IPS DF 4.7 (cell line): ENCODE data around the gene SLC7A11.
"Not testable (repeated sequence)": the region's sequence is repeated elsewhere in the genome, so short reads cannot be mapped to it uniquely, and the experiment has no call there.

Experiments
- DNase-seq: peaks from one replicate; pipeline ENCODE4 v3.0.0-alpha.2; 2013; ENCODE audit warnings: low spot score; ENCODE audit errors: extremely low read depth

SLC7A11 gene

DNA sequence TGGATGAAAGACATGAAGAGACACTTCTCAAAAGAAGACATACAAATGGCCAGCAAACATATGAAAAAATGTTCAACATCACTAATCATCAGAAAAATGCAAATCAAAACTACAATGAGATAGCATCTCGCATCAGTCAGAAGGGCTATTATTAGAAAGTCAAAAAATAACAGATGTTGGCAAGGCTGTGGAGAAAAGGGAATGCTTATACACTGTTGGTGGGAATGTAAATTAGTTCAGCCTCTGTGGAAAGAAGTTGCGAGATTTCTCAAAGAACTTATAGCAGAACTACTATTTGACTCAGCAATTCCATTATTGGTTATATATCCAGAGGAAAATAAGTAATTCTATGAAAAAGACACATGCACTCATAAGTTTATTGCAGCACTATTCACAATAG, 31.6 kb downstream of the SLC7A11 start:
- not testable (repeated sequence) for DNase-seq

DNA sequence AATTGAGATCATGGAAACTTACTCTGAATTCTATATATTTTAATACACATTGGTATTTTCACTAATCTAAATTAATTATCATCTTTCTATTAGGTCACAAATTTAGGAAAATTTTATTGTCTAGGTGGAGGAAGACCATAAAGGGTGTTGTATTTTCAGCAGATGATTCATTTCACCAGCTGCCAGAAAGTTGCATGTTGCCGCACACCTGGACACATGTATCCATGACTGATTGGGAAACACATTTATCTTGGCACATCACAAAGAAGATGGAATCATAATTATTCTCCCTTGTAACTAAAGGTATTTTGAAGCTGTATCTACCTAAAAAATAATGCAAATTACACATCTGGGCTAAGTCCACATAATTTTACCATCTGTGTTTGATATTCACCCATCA, 33.1 kb downstream of the SLC7A11 start:
- DNase-seq, result no peak

DNA sequence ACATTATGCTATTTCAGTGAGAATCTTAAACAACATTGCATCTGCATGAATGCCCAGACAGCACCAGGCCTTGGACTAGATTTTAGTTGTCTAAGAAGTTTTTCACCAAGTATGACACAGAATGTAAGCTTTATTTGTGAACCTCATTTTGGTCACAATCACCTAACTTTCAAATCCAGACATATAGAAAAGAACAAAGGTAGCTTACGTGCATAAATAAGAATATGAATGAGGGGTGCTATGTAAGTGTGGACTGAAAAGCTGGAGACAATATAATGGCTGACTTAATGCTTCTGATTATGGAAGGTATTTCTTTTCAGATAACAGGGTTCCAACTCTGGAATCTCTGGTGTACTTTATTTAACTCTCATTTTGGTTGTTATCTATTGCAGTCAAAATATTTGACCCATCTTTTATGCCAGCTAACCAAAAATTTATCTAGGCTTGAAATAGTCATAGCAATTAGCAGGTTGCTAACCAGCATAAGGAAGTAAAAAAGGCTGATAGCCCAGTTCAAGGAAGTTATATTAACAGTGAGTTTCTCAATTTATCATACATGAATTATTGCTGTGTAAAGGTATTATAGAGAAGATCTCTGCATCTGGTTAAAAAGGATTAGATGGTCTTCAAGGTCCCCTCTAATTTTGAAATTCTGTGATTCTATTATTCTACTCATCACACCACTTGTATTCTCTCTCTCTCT, 36.5 kb downstream of the SLC7A11 start:
- no peak for DNase-seq

DNA sequence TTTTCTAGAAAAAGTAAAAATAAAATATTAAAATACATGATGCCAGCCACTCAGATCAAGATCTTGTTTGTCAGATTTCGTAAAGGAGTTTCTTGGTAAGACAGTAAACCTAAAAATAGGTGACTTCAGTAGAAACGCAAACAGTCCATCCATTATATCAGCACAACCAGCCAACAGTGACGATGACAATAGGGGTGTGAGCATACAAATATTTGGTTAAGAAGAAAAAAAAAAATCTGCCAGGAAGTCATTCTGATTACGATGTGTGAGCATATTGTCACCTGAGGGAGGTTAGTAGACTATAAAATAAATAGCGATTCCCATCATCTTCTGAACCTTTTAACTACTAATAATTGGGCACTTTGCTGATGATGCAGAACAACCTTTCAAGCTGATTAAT, 37.6 kb downstream of the SLC7A11 start:
- no peak for DNase-seq

DNA sequence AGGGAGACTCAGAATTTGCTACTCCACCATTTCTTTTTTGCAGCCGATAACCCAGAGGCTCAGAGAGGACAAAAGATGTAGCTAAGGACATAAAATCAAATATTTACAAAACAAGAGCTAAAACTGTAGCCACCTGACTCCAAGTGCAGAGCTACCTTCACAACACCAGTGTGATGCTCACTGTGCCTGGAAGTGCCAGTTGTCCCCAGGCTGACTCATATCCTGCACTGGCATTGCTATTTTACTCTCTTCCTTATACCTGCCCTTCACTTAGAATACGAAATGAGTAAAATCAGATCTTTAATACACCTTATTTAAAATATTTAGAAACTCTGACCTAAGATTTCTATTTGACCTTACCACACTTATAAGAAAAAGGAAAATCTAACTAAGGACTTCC, 39.5 kb downstream of the SLC7A11 start:
- no peak for DNase-seq

DNA sequence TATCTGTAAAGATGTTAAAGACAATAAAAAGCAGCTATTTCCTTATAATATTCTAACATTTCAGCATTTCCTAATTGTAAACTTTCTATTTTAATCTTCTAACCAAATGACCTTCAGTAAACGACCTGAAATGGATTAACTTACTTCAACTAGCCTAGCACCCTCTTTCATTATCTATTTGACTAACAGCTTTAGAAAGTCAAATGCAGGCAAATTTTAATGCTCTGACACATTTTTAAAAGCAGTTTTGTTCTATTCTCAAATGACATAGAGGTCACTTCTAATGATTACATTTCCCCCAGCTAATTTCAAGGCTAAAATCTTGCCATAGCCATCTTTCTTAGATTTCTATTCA, 41.9 kb downstream of the SLC7A11 start:
- DNase-seq, result no peak

DNA sequence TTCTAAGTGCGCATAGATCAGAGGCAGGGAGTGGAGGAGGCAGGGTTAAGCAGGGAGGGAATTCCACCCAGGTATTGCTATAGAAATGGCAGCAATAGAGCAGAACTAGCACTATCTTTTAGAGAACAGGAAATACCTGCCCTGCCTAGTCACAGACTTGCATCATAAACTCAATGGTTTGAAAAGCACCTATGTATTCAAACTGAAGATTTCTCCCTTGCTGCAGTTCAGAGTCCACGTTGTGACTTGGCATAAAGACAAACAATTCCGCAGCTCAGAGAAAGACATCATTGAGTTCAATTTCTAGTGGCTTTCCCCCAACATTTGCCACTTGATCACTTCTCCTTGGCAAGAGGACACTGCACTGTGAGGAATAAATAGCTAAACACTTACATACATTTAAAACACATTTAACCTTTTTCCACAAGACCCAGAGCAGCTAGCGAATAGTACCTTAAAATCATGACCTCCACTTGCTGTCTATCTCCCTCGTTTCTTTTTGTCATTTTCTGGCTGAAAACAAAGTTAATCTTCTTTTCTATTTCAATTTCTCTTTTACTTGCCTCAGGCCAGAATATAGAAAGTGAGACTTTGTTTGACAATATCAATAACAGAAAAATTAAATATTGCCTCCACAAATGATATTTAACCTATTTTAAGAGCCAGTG, 42.4 kb downstream of the SLC7A11 start:
- DNase-seq, result no peak

DNA sequence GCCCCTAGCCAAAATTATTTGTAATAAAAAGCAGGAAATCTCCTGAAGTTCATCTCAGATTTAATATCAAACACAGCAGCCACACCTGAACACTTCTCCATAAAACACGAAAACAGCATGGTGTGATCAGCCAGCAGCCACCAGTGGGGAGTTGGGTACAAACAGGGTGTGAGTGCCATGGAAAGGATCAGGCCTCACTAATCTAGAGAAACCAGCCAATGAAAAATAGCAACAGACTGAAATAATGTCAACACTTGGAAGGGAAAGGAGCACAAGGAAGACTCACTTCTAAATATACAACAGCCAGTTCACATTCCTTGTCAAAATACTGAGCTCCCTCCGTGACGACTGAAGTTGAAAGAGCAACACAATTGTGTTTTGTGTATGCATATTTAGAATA, 46.0 kb downstream of the SLC7A11 start:
- DNase-seq, result no peak

DNA sequence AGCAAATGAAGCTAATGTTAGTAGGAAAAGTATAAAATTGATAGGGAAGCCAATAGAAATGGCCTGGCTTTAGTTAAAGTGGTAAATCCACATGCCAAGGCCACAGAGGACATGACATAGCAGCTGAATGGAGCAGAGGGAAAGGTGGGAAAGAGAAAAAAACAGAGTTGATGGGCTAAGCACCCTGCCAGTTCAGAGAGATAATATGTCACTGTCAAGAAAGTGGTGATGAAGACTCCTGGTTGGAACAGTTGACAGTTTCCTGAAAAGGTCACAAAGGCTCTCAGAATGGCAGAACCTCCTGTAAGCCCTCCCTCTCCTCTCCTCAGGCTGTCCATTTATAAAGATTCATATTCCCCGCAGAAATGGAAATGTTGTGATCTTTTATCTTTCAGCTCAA, 48.2 kb downstream of the SLC7A11 start:
- no peak for DNase-seq

DNA sequence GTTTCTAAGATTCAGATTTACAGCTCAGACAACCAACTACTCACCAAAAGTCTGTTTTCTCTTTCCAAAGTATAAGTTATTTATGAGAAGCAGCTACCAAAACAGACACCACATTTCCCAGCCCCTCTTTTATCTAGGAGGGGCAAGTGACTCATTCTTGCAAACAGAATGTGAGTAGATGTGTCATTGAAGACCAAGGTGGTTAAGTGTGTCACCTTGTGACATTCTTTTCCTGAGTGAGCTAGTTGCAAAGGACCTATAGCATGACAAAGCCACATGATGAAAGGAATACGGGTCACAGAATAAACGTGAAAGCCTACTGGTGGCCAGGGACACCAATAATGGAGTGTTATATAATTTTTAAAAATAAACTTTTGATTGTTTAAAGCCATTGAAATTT, 50.0 kb downstream of the SLC7A11 start:
- DNase-seq, result no peak

DNA sequence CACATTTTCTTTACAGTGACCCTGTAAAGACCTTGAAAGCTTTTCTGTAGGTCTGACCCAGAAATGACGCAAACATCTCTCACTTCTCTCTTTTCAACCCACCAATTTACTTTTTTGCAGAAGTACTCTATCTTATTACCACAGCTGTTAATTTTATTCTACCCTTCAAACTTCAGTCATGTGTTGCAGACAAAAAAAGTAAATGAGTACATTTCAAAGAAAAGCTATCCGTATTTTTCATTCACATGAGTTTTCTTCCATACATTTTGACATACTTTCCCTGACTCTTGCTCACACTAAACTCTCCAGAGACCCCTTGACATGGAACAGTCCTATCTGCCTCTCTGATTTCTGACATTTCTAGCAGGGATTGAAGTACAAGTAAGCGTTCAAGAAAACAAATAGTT, 51.7 kb downstream of the SLC7A11 start:
- DNase-seq, result no peak

DNA sequence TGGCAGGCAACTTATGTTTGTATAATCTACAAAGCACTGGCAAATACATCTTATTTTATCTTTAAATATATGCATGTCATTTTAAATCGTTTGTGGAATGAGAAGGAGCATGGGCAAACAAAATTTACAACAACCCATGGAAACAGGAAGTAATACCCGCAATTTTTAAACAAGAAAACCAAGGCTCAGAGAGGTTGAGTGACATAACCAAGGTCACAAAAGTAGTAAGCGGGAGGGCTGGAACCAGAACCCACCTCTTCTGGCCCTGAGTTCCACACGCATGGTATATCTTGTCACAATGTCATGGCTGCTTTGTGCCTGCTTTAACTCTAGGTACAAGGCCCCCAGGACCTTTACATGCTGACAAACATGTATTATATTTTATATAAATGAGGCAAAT, 52.9 kb downstream of the SLC7A11 start:
- DNase-seq, result no peak

DNA sequence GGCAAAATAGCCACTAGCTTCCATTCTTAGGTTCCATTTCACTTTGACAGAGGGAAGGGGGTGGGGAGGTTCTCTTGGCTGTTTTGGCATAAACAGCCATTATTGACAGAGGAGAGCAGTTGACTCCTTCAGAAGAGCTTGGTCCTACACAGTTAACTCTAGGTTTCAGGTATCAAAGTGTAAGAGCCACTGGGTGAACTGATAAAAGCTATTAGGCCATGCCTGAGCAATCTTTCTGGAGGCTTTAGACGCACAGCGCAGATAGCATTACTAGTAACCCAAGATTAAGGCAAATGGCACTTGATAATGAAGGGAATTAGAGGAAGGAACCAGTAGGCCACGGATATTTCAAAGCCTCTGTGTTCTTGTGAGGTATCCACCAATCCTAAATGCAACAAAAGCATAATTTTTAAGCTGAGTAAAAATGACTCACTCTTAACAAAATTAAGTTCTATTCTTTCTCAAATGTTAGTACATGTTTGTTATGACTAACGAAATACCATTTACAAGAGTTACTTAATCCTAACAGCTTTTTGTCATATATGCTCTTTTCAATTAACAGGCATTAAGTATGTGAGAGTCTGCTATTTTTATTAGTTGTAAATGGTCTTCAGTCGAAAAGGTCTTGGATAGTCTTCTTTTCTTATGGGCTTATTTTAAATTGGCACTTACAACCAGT, 53.6 kb downstream of the SLC7A11 start:
- DNase-seq, result no peak

DNA sequence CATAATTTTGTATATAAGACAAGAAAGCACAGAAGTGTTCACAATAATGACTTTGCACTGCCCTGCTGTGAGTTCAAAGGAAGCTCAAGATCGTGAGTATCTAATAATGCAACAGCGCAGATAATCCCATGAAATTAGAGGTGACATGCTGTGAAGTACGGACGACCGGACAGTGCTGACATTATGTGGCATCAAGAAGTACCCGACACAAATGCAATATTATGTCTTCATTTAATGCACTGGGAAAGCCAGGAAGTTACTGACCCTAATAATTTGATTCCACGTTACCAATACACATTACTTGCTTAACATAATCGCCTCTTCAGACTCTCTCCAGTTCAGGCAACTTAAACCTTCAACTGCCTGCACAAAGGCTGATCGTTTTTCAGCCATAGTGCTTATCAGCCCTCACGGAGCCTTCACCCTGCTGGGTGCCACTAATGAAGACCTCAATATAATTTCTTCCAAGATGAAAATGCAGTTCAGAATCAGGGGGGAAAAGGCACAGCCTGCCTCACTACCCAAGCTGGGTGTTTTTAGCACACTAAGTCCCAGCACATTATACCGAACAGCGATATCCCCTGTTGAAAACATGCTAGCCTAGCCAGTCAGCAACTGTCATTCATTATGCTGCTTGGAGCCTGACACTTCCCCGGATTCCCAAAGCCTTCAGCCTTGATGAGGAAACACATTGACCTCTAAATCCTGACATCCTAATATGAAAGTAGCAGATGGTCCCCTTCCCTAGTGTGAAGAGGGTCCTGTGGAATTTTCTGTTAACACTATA, 56.1 kb downstream of the SLC7A11 start:
- no peak for DNase-seq

DNA sequence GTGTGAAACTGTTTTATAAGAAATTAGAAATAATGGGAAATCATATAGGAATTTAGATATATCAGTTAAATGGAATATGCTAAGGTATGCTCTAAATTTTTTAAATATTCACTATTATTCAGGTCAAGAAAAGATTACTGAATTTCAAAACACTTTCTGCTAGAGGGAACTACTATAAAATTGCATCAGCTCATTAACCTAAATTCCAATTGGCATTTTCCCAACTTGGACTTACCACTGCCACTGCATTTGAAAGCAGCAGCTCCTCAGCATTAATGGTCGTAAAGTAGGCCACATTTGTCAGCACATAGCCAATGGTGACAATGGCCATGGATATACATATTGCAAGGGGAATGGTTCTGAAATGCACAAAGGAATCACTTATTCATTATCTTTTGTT, 57.3 kb downstream of the SLC7A11 start:
- DNase-seq, result no peak

DNA sequence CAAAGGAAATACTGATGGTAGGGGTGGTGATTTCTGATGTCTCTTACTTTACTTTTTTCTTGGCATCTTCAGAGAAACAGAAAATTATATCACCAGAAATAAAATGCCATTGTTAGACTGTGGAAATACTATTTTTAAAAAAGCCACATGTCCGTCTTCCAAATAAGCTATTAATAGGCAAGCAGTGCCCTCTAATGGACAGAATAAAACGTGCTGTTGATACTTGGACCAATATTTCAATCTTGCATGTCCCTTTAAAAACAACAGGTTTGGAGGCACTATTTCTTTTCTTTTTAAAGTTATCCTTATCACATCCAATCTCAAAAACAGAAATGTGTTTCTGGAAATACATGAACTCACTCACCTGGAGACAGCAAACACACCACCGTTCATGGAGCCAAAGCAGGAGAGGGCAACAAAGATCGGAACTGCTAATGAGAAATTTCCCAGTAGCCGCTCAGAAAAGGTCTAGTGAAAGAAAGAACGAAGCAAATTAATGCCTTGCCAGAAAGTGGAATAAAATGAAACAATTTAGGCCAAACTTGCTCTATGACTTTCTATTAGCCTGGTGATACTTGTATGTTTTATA, 59.2 kb downstream of the SLC7A11 start:
- DNase-seq, result no peak

DNA sequence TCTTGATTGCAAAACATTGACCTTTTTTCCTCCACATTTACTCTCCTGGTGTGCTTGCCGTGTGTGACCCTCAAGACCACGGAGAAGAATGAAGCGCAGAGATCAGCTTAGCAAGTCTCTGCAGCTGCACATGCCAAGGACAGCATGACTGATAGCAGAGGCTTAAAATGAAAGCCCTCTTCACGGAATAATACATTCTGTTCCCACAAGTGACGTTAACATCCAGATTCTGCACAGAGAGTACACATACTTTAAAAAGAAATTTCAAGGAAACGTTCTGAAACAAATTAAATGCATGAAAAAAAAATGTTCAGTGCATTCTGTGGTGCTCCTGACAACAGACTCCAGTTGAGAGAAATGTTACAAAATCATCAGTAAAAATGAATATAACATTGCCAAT, 60.9 kb downstream of the SLC7A11 start:
- no peak for DNase-seq

DNA sequence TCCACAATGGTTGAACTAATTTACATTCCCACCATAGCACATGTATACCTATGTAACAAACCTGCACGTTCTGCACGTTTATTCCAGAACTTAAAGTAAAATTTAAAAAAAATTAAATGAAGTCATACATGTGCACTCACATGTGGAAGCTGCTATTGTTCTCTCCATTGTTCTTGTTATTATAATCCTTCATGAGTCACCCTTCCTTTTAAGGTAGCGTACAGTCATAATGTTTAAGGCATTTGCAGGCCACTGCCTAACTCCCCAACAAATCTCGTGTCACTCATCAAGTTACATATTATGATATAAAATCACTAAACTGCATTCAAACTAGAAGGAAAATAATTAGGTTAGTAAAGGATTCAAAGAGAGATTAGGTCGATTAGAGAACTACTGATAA, 63.6 kb downstream of the SLC7A11 start:
- DNase-seq, result no peak

DNA sequence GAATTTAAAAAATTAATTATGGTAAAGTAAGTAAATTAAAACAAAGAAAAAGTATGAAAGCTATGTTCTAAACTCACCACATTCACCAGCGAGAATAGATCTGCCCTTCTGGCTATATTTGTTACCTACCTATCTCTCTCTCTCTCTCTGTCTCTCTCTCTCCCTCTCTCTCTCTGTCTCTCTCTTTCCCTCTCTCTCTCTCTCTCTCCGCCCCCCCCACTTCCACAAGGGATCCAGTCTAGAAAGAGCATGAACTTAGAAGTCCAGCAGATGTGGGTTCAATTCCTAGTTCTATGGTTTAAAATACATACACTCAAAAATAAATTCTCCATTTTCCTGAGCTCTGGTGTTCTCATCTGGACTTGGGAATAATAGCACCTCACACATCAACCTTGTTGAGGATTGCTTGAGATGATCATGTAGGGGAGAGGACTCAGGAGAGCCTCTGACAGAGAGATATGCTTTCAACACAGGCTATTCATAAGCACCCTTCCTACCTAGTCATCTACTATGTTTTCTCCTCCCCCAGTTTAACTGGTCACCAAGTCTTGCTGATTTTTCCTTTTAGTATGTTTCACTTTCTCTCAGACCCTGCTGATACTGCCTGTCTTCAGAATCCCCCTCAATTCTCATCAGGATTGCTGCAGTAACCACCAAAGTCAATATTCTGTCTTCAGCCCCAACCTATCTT, 64.7 kb downstream of the SLC7A11 start:
- no peak for DNase-seq

DNA sequence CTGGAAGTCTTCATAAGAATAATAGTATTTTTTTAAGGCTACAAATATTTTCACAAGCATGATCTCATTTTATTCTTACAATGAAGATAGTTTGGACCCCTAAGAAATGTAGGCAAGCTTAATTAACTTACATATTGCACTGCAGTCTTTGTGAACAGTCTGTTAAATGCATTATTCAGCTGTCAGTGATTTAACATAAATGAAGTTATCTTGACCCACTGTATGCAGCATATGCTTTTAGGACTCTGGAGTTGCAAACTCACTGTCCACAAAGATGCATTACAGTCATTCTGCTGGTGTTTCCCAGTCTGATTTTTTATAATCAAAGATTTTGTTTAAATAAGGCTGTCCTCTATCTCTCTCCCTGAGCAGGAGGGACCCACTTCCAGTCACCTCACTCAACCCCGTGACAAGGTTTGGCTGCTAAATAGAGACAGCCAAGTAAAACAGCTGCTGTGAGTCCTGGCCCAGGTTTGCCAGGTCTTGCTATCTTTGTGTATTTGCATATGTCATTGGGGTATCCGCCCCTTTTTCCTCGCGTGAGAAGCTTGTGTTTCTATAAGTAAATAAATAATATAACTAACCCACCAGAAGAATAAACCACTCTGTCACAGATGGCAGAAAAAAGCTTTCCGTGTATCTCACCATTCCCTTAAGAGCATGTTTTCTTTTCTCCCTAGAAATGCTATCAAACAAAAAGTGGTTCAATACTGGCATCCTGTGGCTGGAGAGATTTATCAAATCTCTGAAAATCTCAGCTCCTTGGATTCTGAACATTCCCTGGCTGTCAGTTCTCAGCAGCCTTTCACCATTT, 67.0 kb downstream of the SLC7A11 start:
- no peak for DNase-seq
